ENCODE results near the gene ARL6IP4. TPM values are rescaled to one million over a fixed set of nuclear protein-coding genes. Genes with fewer than 3 reads are reported as not detected.

ARL6IP4 gene
- total RNA-seq, 2 donors from 2014 or later, result 232 to 257 TPM

DNA sequence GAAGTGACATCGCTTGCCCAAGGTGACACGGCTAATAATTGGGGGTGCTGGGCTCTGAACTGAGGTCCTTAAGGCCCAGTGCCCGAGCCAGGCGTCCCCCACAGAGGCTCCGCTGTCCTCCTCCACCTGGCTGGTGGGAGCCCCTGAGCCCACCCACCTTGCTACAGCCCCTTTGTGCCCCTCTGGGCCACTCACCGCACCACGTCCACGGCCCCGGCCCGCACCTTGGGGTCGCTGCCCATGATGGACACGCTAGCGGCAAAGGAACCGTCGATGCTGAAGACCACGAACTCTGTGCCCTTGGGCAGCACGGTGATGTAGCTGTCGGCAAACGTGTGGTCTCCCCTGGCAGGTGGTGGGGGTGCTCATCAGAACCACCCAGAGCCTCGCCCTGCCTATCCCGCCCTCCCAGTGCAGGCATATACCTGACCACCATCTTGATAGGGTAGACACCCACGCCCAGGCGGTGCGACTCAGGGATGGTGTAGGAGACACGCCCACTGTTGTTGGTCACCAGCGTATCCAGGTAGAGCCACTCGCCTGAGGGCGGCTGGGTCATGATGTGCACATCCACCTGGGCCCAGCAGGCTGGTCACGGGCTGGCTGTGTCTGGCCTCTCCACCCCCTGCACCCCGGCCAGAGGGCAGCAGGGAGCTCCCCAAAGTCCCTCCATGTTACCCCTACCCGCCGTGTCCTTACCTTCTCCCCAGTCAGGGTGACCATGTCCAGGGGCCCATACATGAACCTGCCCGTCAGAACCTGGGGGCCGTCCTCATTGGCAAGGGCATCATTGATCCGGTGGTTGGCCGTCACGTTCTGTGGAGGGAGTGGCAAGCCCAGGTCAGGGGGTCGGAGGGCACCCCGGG lies 6.8 kb downstream of the ARL6IP4 start:
- TF ChIP-seq POLR2A (IDR thresholded peaks at IDR 0.05), result no peak
- TF ChIP-seq, protein P1, sequence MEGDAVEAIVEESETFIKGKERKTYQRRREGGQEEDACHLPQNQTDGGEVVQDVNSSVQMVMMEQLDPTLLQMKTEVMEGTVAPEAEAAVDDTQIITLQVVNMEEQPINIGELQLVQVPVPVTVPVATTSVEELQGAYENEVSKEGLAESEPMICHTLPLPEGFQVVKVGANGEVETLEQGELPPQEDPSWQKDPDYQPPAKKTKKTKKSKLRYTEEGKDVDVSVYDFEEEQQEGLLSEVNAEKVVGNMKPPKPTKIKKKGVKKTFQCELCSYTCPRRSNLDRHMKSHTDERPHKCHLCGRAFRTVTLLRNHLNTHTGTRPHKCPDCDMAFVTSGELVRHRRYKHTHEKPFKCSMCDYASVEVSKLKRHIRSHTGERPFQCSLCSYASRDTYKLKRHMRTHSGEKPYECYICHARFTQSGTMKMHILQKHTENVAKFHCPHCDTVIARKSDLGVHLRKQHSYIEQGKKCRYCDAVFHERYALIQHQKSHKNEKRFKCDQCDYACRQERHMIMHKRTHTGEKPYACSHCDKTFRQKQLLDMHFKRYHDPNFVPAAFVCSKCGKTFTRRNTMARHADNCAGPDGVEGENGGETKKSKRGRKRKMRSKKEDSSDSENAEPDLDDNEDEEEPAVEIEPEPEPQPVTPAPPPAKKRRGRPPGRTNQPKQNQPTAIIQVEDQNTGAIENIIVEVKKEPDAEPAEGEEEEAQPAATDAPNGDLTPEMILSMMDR (IDR thresholded peaks at IDR 0.05), result no peak
- TF ChIP-seq POLR2AphosphoS5 (IDR thresholded peaks at IDR 0.05), result no peak
- Histone ChIP-seq H3K27ac (no peak overlapping the region), H3K36me3 (no peaks in the 10 kb centered on the region), H3K4me1 (replicated peaks) (peaks cover 12% of the 10 kb centered on the region), H3K27me3 (replicated peaks; ENCODE audit: insufficient read depth) (no peaks in the 10 kb centered on the region), H3K4me3 (no peak overlapping the region), H3K9me3 (no peaks in the 10 kb centered on the region)
- DNase-seq (ENCODE audit: low spot score), result no peak
- WGBS, result 94% methylated on average over 33 of the region's 39 CpGs
- intact Hi-C loops (cut with DNase I), result no loop called here

DNA sequence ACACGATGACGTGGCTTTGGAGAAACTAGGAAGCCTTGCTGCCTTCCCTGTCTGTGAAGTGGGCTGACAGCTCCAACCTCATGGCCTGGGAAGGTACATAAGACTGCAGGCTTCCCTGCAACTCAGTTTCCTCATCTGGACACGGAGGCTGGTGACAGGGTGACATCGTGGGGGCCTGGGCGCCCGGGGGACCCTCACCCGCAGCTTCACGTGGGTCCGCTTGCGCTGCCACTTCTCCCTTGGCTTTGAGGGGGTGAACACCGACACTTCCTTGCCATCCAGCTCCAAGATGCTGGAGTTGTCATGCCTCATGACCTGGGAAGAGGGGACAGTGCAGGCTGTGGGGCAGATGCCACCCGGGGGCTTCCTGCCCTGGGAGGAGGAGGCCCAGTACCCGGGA lies 7.6 kb downstream of the ARL6IP4 start:
- no peaks in the 10 kb centered on the region for H3K27me3 ChIP-seq (replicated peaks; ENCODE audit: insufficient read depth)
- TF ChIP-seq, protein P1 (IDR thresholded peaks at IDR 0.05), result no peak
- TF ChIP-seq POLR2A (IDR thresholded peaks at IDR 0.05), result no peak
- H3K27ac ChIP-seq, result no peak overlapping the region
- 89% methylated on average over 10 of the region's 13 CpGs for WGBS
- no peak overlapping the region for H3K4me3 ChIP-seq
- intact Hi-C loops (cut with DNase I), result no loop called here
- peaks cover 9% of the 10 kb centered on the region for H3K4me1 ChIP-seq (replicated peaks)
- no peaks in the 10 kb centered on the region for H3K36me3 ChIP-seq
- H3K9me3 ChIP-seq, result no peaks in the 10 kb centered on the region
- no peak for DNase-seq (ENCODE audit: low spot score)

DNA sequence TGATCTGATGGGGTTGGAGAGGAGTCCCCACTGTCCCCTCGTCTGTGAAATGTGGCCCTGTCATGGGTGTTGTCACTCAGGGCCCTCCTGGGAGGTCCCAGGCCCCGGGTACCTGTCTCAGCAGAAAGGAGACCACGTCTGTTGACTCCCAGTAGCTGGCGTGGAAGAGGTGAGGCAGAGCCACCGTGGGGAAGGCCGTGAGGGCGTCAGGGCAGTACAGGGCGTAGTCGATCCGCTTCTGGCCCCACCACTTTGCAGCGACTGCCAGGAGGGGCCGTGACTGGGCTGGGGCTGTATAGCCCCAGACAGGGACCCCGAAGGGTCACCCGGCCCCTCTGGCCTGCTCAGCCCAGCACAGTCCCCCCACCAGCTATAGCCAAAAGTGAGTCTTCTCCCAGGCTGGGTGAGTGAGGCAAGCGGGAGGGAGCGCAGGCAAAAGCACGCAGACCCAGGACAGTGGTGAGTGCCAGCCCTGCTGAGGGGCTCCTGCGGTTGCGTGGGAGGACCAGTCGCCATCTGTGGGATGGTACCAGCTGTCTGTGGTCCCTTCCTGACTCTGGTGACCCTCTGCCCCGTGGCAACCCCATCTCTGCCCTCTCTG lies 8.2 kb downstream of the ARL6IP4 start:
- 89% methylated on average over 19 of the region's 21 CpGs for WGBS

DNA sequence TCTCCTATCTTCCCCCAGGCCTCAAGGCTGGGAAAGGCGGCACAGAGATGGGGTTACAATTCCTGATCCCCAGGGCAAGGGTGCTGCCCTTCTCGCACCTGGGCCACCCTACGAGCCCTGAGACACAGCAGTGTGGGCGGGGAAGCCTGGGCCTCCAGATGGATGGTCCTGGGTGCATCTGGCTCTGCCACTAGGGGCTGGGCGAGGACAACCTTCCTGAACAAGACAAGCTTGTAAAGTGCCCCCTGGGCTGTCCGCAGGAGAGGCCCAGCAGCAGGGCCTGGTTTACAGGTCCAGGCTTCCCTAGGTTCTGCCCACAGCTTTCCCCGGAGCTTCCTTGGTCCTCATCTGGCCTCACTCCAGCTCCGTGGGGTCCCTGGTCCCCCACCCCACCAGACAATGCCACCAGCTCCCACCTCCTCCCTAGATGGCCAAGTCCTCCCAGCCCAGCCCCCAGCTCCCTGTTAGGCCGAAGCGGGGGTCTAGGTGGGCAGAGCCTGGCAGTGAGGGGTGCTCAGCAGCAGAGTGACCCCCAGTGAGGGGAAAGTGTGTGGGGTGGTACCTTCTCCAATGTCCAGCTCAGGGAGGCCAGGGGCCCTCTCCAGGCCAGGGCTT lies 8.9 kb downstream of the ARL6IP4 start:
- intact Hi-C loops (cut with DNase I), result no loop called here
- DNase-seq (ENCODE audit: low spot score), result no peak
- Histone ChIP-seq H3K36me3 (no peaks in the 10 kb centered on the region), H3K9me3 (no peaks in the 10 kb centered on the region), H3K4me1 (replicated peaks) (peaks cover 6% of the 10 kb centered on the region), H3K27me3 (replicated peaks; ENCODE audit: insufficient read depth) (no peaks in the 10 kb centered on the region), H3K4me3 (no peak overlapping the region), H3K27ac (no peak overlapping the region)
- WGBS, result 85% methylated on average over 10 of the region's 10 CpGs
- TF ChIP-seq POLR2AphosphoS5 (IDR thresholded peaks at IDR 0.05) (no peak), POLR2A (IDR thresholded peaks at IDR 0.05) (no peak)
- TF ChIP-seq, protein P1 (IDR thresholded peaks at IDR 0.05), result no peak

More for the DNA sequence above, 8.2 kb downstream of the ARL6IP4 start:
- Histone ChIP-seq H3K36me3 (no peaks in the 10 kb centered on the region), H3K9me3 (no peaks in the 10 kb centered on the region), H3K27me3 (replicated peaks; ENCODE audit: insufficient read depth) (no peaks in the 10 kb centered on the region), H3K4me3 (no peak overlapping the region), H3K4me1 (replicated peaks) (peaks cover 9% of the 10 kb centered on the region), H3K27ac (no peak overlapping the region)
- intact Hi-C loops (cut with DNase I), result no loop called here
- TF ChIP-seq, protein P1 (IDR thresholded peaks at IDR 0.05), result no peak
- DNase-seq (ENCODE audit: low spot score), result no peak
